Sigmoid colon (tissue), 4 donors: ENCODE results near the gene MDK.

ENCODE experiments used
- POLR2A ChIP-seq, 2 donors: fragments of 450-650 bp; IDR thresholded peaks; one replicate each; pipeline ENCODE4 v1.6.1; 2016; ENCODE audit warnings: antibody characterized with exemption in 2 of 2, mild to moderate bottlenecking in 2 of 2, moderate library complexity in 2 of 2
- POLR2AphosphoS5 ChIP-seq, 4 donors: sonication (generic); formaldehyde crosslinking; IDR thresholded peaks; one replicate each; pipeline ENCODE4 v1.6.1; 2017; ENCODE audit warnings: antibody characterized with exemption in 4 of 4

DNA sequence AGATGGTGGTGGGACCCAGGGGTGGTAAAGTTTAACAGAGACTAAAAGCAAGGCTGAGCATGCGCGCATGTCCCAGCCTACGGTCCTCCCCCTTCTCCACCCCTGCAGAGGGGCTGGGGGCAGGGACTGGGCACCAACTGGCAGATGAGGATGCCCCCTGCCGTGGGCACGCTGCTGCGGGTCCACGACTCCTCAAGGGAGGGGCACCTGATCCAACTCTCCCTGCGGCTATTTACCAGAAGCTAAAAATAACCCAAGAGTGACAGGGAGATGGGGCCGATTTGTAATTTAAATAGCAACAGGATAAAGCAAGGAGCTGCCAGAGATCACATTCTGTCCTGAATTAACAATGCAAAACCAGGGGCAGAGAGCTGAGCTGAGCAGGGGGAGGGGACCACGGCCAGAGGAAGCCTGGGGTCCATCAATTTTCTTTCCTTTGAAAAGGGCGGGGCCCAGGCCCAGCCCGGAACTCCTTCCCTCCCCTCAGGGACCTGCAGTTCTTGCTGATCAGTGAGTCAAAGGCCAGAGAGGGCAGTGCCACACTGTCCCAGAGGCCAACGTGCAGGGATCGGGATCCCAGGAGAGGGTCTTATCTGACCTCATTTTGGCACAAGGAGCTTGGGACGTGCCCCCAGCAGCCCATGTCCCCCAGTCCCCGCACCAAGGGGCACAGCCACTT is 42.3 kb upstream of the MDK start:
- no peak for TF ChIP-seq POLR2AphosphoS5 (IDR thresholded peaks at IDR 0.05)
- no peak for TF ChIP-seq POLR2A (IDR thresholded peaks at IDR 0.05)
